Measurements from ENCODE around the gene GRK6.

GRK6 gene

DNA sequence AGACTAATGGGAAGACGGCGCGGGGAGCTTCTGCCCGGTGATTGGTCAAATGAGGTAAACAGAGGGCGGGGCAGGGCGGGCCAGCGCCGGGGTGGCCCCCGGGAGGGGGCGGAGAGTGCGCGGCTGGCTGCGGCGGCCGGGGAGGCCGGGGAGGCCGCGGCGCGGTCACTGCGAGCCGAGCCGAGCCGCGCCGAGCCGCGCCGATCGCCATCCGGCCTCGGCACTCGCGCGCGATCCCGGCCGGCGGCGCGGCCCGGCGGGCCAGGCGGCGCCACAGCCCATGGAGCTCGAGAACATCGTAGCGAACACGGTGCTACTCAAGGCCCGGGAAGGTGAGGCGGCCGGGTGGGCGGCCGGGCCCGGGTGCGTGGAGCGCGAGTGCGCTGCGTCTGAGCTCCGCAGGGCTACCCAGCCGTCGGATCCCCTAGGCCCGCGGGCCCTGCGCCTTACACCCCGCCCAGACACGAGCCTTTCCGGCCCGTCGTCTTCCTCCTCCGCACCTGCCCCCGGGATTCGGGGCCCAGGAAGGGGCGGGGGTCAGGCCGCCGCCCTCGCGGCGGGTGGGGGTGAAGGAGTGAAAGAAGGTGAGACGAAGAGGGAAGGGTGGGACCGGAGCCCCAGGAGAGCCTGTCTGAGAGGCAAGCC lies at the start of gene GRK6:
Gene GRK6 (plus strand): TSS at position 111 of the 645 bp plus-strand sequence. CDS start 170 bp downstream, at position 281.
- no peak for DNase-seq (ENCODE audit: low read depth in 2 of 2)

DNA sequence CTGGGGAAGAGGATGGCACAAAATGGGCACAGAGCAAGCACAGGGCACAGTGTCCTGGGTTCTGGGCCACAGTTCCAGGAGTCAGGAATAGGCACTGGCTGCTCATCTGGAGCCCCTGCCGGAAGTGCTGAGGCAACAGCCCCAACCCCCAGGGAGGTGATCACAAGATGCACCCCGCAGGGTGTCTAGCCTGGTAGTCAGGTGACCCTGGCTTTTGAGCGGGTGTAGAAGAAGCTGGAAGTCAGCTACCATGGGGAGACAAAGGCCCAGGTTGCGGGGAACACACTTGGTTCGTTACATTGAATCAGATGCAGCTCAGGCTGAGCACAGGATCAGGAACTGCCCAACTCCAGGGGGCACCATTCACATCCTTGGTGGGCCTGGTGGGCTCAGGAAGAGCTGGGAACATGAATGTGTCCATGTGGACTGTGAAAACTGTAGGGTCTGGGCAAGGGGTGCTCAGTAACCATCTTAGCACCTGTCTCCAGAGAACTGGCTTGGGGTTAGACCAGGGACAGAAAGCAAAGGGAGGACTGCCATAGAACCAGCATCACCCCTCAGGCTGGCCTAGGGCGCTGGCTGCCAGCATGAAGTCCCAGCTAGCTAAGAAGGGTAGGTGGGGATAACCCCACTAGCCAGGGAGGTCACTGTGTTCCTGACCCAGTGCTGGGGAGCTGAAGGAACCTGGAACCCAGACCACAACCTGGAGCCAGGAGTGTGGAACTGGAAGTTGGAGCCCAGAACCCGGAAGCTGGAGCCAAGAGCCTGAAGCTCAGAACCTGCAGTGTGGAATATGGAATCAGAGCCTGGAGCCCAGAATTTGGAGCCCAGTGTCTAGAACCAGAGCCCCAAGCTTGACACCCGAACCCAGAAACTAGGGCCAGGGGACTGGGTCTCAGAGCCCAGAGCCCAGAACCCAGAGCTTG lies 48.4 kb upstream of the GRK6 start:
- DNase-seq (ENCODE audit: low read depth in 2 of 2) = no peak

DNA sequence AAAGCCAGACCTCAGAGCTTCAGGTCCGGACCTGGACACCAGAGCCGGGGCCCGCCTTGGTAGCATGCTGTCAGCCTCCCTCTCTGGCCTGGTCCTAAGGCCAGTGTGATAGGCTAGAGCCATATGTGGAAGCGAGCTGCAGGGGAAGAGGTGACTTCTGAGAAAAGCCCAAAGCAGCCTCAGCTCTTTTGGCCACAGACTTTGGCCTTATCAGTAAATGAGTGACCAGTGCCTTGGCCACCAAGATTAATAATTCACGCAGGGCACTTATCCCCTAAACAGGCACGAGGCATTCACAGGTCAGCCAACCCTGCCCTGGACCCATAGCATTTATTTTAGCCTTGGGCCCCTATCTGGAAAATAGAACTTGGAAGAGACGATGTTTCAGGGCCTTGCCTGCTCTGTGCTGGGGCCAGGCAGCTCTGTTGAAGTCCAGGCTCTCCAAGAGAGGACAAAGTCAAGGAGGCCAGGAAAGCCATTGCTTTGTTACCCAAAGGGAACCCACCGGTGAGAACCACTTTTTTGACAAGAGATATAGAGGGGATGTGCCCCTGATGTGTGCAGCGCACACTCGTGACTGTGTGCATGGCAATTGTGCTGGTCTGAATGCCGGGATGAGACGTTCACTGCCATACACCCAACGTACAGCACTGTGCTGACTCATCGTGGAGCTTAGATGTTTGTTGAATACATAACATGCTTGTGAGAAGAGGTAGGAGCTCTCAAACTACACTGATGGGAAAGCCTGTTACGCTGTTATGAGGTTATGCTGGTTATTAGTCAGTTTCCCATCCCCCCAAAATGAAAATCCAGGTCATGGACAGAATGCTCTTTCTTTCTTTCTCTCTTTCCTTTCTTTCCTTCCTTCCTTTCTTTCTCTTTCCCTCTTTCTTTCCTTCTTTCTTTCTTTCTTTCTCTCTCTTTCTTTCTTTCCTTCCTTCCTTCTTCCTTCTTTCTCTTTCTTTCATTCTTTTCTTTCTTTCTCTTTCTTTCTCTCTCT lies 47.3 kb upstream of the GRK6 start:
- no peak for DNase-seq (ENCODE audit: low read depth in 2 of 2)

DNA sequence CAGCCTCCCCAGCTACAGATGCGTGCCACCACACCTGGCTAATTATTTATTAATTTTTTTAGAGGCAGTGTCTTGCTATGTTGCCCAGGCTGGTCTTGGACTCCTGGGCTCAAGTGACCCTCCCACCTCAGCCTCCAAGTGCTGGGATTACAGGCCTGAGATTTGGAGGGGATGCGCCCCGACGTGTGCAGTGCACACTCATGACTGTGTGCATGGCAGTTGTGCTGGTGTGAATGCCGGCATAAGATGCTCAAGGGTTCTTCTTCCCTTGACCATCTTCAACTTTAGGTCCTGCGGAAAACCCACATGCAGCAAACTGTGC lies 45.7 kb upstream of the GRK6 start:
- DNase-seq (ENCODE audit: low read depth in 2 of 2) = no peak

DNA sequence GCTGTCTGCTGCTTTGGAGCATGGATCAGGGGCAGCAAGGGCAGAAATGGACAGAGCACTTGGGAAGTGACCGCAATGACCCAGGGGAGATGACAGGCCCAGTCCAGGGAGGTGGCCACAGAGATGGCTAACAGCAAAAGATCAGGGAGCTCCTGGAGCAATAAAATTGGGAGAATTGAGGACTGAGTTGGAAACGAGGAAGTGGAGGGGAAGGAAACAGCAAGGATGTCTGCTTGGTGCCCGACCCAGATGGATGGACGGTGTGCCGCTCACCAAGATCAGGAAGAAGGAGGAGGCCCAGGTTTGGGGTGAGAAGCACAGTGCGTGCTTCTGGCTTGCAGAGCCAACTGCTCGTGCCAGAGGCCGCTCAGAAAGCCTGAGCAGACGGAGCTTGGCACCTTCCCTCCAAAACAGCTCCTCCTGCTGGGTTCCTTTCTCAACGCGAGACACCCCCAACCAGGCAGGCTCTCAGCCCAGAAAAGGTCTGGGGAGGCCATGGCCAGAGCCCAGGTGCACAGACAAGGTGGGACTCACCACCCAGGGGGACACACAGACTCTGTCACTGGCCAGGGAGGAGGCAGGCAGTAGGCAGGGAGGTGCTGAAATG lies 44.0 kb upstream of the GRK6 start:
- DNase-seq (ENCODE audit: low read depth in 2 of 2) = no peak

DNA sequence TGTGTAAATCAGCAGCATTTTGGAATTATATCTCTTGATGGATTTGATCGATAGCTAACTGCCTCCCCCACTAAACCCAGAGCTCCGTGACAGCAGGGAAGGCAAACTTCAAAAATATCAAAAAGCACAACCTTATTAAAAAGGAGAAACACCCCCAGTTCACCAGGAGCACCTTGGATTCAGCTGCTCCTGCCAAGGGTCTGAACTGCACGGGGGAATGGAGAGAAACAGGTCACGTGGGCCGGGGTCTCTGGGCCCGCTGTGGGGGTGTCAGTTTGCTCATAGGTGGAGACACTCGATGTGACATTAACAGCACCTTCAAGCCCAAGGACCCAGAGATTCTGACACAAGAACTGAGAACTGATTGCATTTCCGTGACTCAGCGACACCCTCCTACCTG lies 43.3 kb upstream of the GRK6 start:
- no peak for DNase-seq (ENCODE audit: low read depth in 2 of 2)

DNA sequence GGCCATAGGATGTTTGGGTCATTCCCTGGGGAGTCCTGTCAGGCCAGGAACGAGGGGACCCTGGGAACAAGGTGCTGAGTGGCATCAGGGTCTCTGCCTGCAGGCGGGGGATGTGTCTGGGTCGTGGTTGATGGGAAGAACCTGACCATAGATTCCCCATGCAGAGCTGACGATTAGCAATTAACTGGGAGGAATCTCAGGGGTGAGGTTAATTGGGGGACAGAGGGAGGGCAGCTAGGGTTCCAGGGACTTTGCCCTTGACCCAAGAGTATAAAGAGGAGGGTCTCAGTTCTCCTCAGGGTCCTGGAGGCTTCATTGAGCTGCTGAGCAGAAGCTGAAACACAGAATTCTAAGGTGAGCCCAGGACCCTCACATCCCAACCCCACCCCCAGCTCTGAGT lies 42.3 kb upstream of the GRK6 start, which contains the start of gene SLC34A1:
Gene SLC34A1 (plus strand): TSS at position 301 of the 400 bp plus-strand sequence. CDS start 1,308 bp downstream, outside the sequence.
- no peak for DNase-seq (ENCODE audit: low read depth in 2 of 2)

DNA sequence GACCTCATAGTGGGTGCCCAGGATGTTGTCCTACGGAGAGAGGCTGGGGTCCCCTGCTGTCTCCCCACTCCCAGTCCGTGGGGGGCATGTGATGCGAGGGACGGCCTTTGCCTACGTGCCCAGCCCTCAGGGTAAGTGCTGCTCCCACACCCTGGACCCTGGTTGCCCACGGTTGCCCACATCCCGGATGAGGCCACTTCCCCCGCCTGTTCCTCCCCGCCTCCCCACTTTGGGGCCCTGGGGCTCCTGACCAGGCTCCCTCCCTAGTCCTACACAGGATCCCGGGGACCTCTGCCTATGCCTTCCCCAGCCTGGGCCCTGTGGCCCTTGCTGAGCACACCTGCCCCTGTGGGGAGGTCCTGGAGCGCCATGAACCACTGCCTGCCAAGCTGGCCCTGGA lies 40.8 kb upstream of the GRK6 start:
- DNase-seq (ENCODE audit: low read depth in 2 of 2) = no peak

DNA sequence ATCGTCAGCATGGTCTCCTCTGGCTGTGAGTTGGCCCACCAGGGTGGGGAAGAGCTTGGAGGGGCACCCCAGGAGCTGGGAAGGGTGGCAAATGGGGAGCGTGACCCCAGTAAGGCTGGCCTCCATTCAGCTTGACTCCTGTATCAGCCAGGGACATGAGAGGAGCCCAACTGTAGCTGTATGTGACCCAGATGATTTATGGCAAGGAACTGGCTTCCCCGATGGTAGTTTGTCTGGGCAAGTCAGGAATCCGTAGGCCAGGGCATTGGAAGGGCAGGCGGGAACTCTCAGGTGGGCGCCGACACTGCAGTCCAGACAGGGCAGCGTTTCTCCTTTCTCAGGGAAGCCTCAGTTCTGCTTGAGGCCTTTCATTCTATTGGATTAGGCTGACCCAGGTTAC lies 39.9 kb upstream of the GRK6 start:
- DNase-seq (ENCODE audit: low read depth in 2 of 2) = no peak

DNA sequence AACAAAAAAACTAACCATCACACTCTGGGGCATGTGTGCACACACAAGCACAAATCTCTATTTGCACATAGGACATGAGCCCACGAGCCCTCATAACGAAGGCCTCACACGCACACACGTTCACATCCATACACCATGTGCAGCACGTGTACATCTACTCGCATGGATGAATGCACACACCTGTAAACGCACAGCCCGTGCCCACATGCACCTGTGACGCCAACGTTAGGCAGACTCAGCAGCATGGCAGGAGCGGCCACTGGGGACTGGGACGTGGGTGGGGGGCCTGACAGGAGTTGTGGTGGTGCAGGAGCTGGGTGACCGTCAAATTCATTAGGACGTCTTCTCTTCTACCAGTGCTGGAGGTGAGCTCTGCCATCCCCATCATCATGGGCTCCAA lies 39.1 kb upstream of the GRK6 start:
- DNase-seq (ENCODE audit: low read depth in 2 of 2) = no peak

DNA sequence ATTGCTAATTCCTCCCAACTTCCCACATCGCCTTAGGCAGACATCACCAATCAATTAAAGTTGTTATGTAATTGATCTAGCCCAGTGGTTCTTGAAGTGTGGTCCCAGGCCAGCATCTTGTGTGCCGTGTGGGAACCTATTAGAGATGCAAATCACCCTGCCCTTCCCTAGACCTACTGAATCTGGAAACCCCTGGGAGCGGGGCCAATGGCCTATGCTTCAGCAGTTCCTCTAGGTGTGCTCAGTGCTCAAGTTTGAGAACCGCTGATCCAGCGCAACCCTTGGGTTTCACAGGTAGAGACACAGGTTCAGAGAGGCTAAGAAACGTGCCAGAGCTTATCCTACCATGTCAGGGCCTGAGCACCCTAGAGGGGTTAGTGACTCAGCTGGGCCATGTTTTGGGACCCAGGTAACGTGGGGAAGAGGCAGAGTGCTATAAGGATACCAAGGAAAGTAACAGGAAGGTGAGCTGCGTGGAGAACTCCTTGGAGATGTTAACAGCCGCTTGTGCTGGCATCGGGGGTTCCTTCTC lies 37.9 kb upstream of the GRK6 start:
- DNase-seq (ENCODE audit: low read depth in 2 of 2) = no peak

DNA sequence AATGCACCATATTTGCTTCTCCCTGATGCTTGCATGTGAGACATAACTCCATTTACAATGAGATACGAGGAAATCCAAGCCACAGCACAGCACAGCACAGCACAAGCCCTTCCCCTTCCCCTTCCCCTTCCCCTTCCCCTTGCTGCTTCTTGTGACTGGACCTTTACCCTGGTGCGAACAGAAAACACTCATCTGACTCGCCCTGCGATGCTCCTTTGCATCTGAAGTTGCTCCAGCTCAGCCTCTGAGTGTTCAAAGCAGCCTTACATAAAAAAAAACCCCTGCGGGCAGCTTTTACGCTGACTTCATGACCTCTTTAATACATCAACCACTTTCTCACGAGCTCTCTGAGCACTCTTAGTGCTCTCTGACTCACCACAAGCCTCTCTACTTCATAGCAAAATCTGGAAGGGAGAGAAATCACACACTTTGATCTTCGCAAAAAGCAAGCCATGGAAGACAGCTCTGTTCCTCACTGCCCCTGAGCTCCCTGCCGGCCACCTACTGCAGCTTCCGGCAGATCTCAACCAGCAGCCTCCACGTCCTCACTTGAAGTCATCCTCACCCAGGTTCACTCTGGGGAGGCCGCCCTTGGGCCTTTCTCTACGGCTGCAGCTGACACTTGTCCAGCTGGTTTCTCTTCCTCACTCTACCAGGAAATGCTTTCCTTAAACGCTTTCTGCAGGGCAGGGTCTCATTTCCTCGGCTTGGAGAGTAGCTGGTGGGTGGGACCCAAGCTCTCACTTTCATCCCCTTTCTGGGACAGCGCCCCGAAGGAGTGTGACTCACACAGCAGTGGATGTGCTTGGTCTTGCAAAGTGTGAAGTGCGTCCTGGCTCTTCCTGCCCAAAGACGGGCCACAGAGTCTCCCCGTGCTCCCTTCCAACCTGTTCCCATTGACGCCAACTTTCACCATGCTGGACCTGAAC lies 37.0 kb upstream of the GRK6 start:
- DNase-seq (ENCODE audit: low read depth in 2 of 2) = no peak

DNA sequence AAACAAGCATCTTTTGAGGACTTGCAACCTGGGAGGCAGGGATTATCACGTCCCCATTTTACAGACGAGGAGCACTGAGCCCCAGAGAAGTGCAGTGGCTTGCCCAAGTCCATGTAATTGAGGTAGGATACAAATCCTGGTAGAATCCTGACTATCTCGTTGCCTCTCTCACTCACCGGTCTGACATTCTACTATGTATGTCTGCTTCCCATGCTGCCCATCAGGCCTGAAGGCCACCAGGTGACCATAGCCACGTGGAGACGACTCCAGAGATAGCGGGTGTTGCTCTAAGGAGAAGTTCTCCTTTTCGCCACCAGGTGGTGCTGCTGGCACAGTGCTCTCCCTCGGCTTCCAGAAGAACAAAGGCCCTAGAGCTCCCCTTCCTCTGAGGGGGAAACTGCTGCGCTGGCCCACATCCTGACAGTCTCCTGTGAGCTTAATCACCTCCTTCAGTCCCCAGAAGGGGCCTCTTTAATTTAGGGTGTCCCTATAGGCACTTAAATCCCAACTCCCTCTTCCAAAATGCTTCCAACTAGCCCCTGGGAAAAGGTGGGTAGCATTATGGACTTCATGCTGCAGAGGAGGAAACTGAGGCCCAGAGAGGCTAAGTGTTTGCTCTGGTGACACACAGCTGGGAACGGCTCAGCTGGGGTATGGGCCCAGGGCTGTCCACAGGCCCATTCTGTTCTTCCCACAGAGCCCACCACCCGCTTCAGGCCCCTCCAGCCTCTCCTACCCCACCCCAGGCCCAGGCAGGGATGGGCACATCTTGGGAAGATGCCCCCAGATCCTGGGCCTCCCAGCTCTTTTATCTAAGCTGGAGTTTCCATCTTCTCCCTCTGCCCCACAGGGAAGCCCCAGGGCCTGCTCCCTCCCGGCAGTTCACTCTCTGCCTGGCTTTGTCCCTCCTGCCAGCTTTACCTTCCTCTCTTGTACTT lies 35.8 kb upstream of the GRK6 start:
- peak; percentile 71 to 76 for DNase-seq (ENCODE audit: low read depth in 2 of 2)

DNA sequence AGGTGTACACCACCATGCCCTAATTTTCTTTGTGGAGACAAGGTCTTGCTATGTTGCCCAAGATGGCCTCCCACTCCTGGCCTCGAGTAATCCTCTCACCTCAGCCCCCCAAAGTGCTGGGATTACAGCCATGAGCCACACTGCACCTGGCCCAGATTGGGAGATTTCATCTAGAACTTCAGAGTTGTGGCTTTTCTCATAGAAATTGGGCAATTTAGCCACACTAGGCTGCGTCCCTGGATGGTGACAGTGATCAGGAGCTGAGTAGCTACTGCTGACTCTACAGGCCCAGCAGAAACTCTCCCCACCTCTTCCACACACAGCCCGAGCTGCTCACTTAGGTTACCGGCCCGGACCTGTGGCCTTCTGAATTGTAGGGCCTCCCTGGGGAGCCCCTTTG lies 33.7 kb upstream of the GRK6 start:
- no peak for DNase-seq (ENCODE audit: low read depth in 2 of 2)

DNA sequence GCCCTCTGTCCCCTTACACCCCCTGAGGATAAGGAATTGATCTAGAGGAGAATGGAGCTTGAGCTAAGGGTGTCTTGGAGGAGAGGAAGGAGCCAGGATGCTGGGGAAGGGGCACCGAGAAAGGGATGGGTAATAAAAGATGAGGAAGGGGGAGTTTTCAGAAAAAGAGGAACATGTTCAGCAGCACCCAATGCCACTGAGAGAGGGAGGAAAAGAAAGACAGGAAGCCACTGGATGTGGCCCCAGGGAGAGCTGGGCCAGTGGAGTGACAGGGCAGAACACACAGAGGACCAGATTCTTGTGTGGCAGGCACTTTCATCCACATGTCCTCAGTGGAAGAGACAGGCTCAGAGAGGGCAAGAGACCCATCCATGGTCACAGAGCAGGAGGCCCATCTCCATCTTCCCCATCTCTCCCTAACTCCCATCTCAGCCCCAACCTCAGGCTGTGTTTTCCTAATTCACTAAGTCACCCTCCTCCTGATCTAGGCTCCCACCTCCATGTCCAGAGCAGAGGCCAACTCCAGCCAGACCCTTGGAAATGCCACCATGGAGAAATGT lies 33.2 kb upstream of the GRK6 start:
- DNase-seq (ENCODE audit: low read depth in 2 of 2) = no peak

DNA sequence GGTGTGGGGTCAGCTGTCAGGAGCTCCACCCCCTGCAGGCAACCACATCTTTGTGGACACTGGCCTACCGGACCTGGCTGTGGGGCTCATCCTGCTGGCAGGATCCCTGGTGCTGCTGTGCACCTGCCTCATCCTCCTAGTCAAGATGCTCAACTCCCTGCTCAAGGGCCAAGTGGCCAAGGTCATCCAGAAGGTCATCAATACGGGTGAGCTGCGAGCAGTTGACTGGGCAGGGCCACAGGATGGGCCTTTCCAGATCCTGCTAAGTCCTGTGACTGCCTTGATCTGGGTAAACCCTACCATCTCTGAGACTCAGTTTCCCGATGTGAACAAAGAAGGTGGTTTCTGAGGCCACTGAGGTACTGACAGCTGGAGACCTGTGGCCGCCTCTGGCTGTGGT lies 32.5 kb upstream of the GRK6 start:
- DNase-seq (ENCODE audit: low read depth in 2 of 2) = no peak

DNA sequence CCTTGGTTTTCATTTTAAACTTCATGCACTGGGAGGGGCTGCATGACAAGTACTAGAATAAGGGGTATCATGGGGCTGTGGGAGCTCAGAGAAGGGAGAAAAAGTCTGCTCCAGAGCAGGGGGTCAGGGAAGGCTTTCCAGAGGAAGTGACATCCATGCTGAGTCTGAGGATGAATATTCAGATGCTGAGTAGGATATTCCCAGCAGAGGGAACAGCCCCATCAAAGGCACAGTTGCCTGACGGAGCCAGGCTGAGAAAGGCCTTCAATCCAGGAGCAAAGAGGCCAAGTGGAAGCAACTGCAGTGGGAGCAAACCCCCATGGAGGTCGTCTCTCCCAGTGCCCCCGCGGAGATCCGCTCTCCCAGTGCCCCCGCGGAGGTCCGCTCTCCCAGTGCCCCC lies 30.4 kb upstream of the GRK6 start:
- DNase-seq (ENCODE audit: low read depth in 2 of 2) = no peak

DNA sequence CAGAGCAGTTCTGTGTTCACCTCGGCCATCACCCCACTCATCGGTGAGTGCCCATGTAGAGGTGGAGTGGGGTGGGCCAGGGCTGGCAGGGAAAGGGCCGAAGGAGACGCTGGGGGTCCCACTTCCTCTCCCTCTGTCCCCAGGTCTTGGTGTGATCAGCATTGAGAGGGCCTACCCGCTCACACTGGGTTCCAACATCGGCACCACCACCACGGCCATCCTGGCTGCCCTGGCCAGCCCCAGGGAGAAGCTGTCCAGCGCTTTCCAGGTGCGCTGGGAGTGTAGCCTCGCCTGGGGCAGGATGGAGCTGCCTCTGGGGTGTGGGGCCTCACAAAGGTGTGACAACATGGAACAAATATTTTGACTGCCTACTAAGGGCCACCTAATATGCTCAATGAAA lies 29.7 kb upstream of the GRK6 start:
- no peak for DNase-seq (ENCODE audit: low read depth in 2 of 2)

DNA sequence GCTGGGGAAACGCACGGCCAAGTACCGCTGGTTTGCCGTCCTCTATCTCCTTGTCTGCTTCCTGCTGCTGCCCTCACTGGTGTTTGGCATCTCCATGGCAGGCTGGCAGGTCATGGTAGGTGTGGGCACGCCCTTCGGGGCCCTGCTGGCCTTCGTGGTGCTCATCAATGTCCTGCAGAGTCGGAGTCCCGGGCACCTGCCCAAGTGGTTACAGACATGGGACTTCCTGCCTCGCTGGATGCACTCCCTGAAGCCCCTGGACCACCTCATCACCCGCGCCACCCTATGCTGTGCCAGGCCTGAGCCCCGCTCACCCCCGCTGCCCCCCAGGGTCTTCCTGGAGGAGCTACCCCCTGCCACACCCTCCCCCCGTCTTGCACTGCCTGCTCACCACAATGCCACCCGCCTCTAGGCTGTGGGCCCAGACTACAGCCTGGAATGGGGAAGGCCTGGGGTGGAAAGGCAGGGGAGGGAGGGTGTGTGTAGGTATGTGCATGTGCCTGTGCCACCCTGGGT lies 28.5 kb upstream of the GRK6 start:
- no peak for DNase-seq (ENCODE audit: low read depth in 2 of 2)
